OCI-LY1 (cell line): Measurements from ENCODE around the gene NRP1.

Experiments used
- EZH2 ChIP-seq: fragments of 200-600 bp; sonication (generic), shearing (Covaris generic); IDR thresholded peaks from 2 replicates; pipeline ENCODE4 v1.8.0; 2017; ENCODE audit warnings: borderline replicate concordance, mixed run types, mild to moderate bottlenecking, antibody characterized with exemption, low read length, moderate library complexity, mixed read lengths
- TF ChIP-seq, protein P1 (sequence below): fragments of 200-600 bp; sonication (generic), shearing (Covaris generic); IDR thresholded peaks from 2 replicates; pipeline ENCODE4 v1.5.1; 2017; ENCODE audit warnings: mild to moderate bottlenecking, antibody characterized with exemption, low read length, moderate library complexity, mixed read lengths

DNA sequence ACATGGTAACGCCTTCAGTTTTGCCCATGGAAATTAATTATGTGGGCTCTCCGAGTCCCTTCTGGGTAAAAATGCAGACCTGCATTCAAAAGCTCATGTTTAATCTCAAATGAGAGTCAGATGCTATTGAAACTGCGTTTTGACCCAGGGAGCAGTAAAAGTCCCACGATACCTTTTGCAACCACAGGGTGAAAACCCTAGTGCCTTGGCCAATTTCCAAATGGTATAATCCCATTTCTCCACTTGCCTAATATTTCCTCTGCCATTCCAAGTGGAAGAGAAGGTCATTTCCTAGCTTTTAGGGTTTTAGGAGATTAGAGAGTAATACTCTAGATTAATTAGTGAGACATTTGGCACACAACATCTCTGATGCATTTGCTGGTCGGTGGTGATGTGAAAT is 132.5 kb downstream of the NRP1 start:
- TF ChIP-seq, protein P1, sequence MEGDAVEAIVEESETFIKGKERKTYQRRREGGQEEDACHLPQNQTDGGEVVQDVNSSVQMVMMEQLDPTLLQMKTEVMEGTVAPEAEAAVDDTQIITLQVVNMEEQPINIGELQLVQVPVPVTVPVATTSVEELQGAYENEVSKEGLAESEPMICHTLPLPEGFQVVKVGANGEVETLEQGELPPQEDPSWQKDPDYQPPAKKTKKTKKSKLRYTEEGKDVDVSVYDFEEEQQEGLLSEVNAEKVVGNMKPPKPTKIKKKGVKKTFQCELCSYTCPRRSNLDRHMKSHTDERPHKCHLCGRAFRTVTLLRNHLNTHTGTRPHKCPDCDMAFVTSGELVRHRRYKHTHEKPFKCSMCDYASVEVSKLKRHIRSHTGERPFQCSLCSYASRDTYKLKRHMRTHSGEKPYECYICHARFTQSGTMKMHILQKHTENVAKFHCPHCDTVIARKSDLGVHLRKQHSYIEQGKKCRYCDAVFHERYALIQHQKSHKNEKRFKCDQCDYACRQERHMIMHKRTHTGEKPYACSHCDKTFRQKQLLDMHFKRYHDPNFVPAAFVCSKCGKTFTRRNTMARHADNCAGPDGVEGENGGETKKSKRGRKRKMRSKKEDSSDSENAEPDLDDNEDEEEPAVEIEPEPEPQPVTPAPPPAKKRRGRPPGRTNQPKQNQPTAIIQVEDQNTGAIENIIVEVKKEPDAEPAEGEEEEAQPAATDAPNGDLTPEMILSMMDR, result no peak
- TF ChIP-seq EZH2, result no peak
